Activated naive CD8-positive, alpha-beta T cell treated with anti-CD3 and anti-CD28 coated beads, Interleukin-2, amount 50 U/mL, for 24 hours (primary cell): ENCODE measurements around the gene CCNY.
A peak's percentile ranks its signal among the peaks of the same experiment; 100 is the strongest.
"Not testable (repeated sequence)": the region's sequence is repeated elsewhere in the genome, so short reads cannot be mapped to it uniquely, and the experiment has no call there.

Experiments
- ATAC-seq: fragments of 150-1000 bp; cut with Tn5 transposase; one replicate; pipeline ENCODE4 v1.10.0; 2021
- DNase-seq: peaks from one replicate; pipeline ENCODE4 v3.0.0; 2021
- H3K27ac Mint-ChIP-seq: one replicate; pipeline ENCODE4 v1.8.0; 2021; ENCODE audit warnings: mild to moderate bottlenecking, mixed read lengths
- H3K27me3 Mint-ChIP-seq: one replicate; pipeline ENCODE4 v1.8.0; 2021; ENCODE audit warnings: mixed read lengths
- H3K36me3 Mint-ChIP-seq: one replicate; pipeline ENCODE4 v1.8.0; 2021; ENCODE audit warnings: low read depth, mixed read lengths
- H3K4me1 Mint-ChIP-seq: one replicate; pipeline ENCODE4 v1.8.0; 2021; ENCODE audit warnings: mixed read lengths
- H3K4me3 Mint-ChIP-seq: one replicate; pipeline ENCODE4 v1.8.0; 2021; ENCODE audit warnings: mild to moderate bottlenecking, moderate library complexity, mixed read lengths
- H3K9me3 Mint-ChIP-seq: one replicate; pipeline ENCODE4 v1.8.0; 2021; ENCODE audit warnings: mixed read lengths

CCNY gene

GRCh38 chr10:35409094-35409582, 72.8 kb downstream of the CCNY start:
- DNase-seq (peak; percentile 17), ATAC-seq (peak; percentile 87)
- H3K9me3 Mint-ChIP-seq, result no peaks in the 10 kb centered on the region
- H3K36me3 Mint-ChIP-seq, result no peaks in the 10 kb centered on the region
- no peak overlapping the region for H3K27ac Mint-ChIP-seq
- H3K4me3 Mint-ChIP-seq, result no peak overlapping the region
- peaks cover 41% of the 10 kb centered on the region for H3K4me1 Mint-ChIP-seq
- no peaks in the 10 kb centered on the region for H3K27me3 Mint-ChIP-seq

- no peak overlapping the region for H3K4me3 Mint-ChIP-seq
- H3K4me1 Mint-ChIP-seq, result peaks cover 41% of the 10 kb centered on the region
- ATAC-seq (no peak), DNase-seq (no peak)
- H3K36me3 Mint-ChIP-seq, result peaks cover 1% of the 10 kb centered on the region
- no peaks in the 10 kb centered on the region for H3K27me3 Mint-ChIP-seq
- H3K9me3 Mint-ChIP-seq, result no peaks in the 10 kb centered on the region
- H3K27ac Mint-ChIP-seq, result no peak overlapping the region
Observed at GRCh38 chr10:35409808-35410207, 73.5 kb downstream of the CCNY start.

GRCh38 chr10:35412003-35412723, 75.9 kb downstream of the CCNY start:
- Mint-ChIP-seq H3K27me3 (no peaks in the 10 kb centered on the region), H3K36me3 (peaks cover 3% of the 10 kb centered on the region), H3K9me3 (no peaks in the 10 kb centered on the region), H3K4me3 (no peak overlapping the region), H3K4me1 (peaks cover 41% of the 10 kb centered on the region), H3K27ac (no peak overlapping the region)
- DNase-seq, result no peak
- no peak for ATAC-seq

GRCh38 chr10:35412900-35413491, 76.7 kb downstream of the CCNY start:
- Mint-ChIP-seq H3K27me3 (no peaks in the 10 kb centered on the region), H3K4me3 (no peak overlapping the region), H3K9me3 (no peaks in the 10 kb centered on the region), H3K36me3 (peaks cover 3% of the 10 kb centered on the region), H3K4me1 (peaks cover 40% of the 10 kb centered on the region), H3K27ac (no peak overlapping the region)
- ATAC-seq, result peak; percentile 41
- no peak for DNase-seq

- Mint-ChIP-seq H3K4me1 (peaks cover 38% of the 10 kb centered on the region), H3K9me3 (no peaks in the 10 kb centered on the region)
- ATAC-seq, result peak; percentile 76
Observed at GRCh38 chr10:35413985-35414861, 77.9 kb downstream of the CCNY start.

GRCh38 chr10:35415505-35415904, 79.2 kb downstream of the CCNY start:
- Mint-ChIP-seq H3K36me3 (peaks cover 5% of the 10 kb centered on the region), H3K27ac (no peak overlapping the region), H3K27me3 (no peaks in the 10 kb centered on the region), H3K4me3 (no peak overlapping the region), H3K4me1 (peaks cover 39% of the 10 kb centered on the region), H3K9me3 (no peaks in the 10 kb centered on the region)
- ATAC-seq, result no peak
- no peak for DNase-seq

More at GRCh38 chr10:35413985-35414861, 77.9 kb downstream of the CCNY start:
- Mint-ChIP-seq H3K4me3 (no peak overlapping the region), H3K27ac (peak overlapping the region; percentile 33), H3K27me3 (no peaks in the 10 kb centered on the region), H3K36me3 (peaks cover 5% of the 10 kb centered on the region)
- DNase-seq, result peak; percentile 24

GRCh38 chr10:35416619-35417312, 80.5 kb downstream of the CCNY start:
- H3K27ac Mint-ChIP-seq, result no peak overlapping the region
- ATAC-seq, result no peak
- H3K4me3 Mint-ChIP-seq, result no peak overlapping the region

GRCh38 chr10:35417313-35417625, 81.0 kb downstream of the CCNY start:
- no peak overlapping the region for H3K4me3 Mint-ChIP-seq
- ATAC-seq (no peak), DNase-seq (no peak)
- peaks cover 39% of the 10 kb centered on the region for H3K4me1 Mint-ChIP-seq
- H3K36me3 Mint-ChIP-seq, result peaks cover 5% of the 10 kb centered on the region
- H3K9me3 Mint-ChIP-seq, result no peaks in the 10 kb centered on the region
- H3K27ac Mint-ChIP-seq, result no peak overlapping the region
- no peaks in the 10 kb centered on the region for H3K27me3 Mint-ChIP-seq

More at GRCh38 chr10:35416619-35417312, 80.5 kb downstream of the CCNY start:
- H3K4me1 Mint-ChIP-seq, result peaks cover 39% of the 10 kb centered on the region
- no peak for DNase-seq
- H3K27me3 Mint-ChIP-seq, result no peaks in the 10 kb centered on the region
- H3K36me3 Mint-ChIP-seq, result peaks cover 5% of the 10 kb centered on the region
- H3K9me3 Mint-ChIP-seq, result no peaks in the 10 kb centered on the region

- no peak for DNase-seq
- no peak for ATAC-seq
- Mint-ChIP-seq H3K27me3 (no peaks in the 10 kb centered on the region), H3K36me3 (peaks cover 5% of the 10 kb centered on the region), H3K4me3 (no peak overlapping the region), H3K27ac (peak overlapping the region; percentile 14), H3K4me1 (peaks cover 41% of the 10 kb centered on the region), H3K9me3 (no peaks in the 10 kb centered on the region)
Observed at GRCh38 chr10:35417795-35418194, 81.5 kb downstream of the CCNY start.

GRCh38 chr10:35418580-35418979, 82.3 kb downstream of the CCNY start:
- H3K4me1 Mint-ChIP-seq, result peaks cover 41% of the 10 kb centered on the region
- not testable (repeated sequence) for H3K9me3 Mint-ChIP-seq, H3K36me3 Mint-ChIP-seq, H3K27ac Mint-ChIP-seq, H3K27me3 Mint-ChIP-seq, DNase-seq, H3K4me3 Mint-ChIP-seq, ATAC-seq

GRCh38 chr10:35420044-35420443, 83.7 kb downstream of the CCNY start:
- Mint-ChIP-seq H3K36me3 (peaks cover 2% of the 10 kb centered on the region), H3K4me3 (no peak overlapping the region), H3K27ac (no peak overlapping the region), H3K27me3 (no peaks in the 10 kb centered on the region), H3K4me1 (peaks cover 47% of the 10 kb centered on the region), H3K9me3 (no peaks in the 10 kb centered on the region)
- no peak for ATAC-seq
- DNase-seq, result no peak

GRCh38 chr10:35420827-35421552, 84.7 kb downstream of the CCNY start:
- H3K9me3 Mint-ChIP-seq, result no peaks in the 10 kb centered on the region
- no peak for ATAC-seq
- H3K27ac Mint-ChIP-seq, result no peak overlapping the region
- no peak overlapping the region for H3K4me3 Mint-ChIP-seq
- no peak for DNase-seq
- H3K36me3 Mint-ChIP-seq, result peaks cover 2% of the 10 kb centered on the region
- H3K4me1 Mint-ChIP-seq, result peaks cover 52% of the 10 kb centered on the region
- H3K27me3 Mint-ChIP-seq, result no peaks in the 10 kb centered on the region

GRCh38 chr10:35421553-35422178, 85.4 kb downstream of the CCNY start:
- Mint-ChIP-seq H3K4me3 (no peak overlapping the region), H3K9me3 (no peaks in the 10 kb centered on the region), H3K27me3 (no peaks in the 10 kb centered on the region), H3K4me1 (peaks cover 59% of the 10 kb centered on the region), H3K36me3 (peaks cover 2% of the 10 kb centered on the region), H3K27ac (no peak overlapping the region)
- DNase-seq, result no peak
- no peak for ATAC-seq
